Dendritic cell treated with granulocyte-macrophage colony-stimulating factor and Interleukin-4, amounts not matched to agents 40 ng/mL and 50 ng/mL, for 4 days (primary cell): ENCODE results near the gene KLHL30.

Experiments
- H3K27ac Mint-ChIP-seq: one replicate; pipeline ENCODE4 v1.8.0; 2022; ENCODE audit warnings: mild to moderate bottlenecking, mixed read lengths
- H3K27me3 Mint-ChIP-seq: one replicate; pipeline ENCODE4 v1.8.0; 2022; ENCODE audit warnings: mild to moderate bottlenecking, mixed read lengths
- H3K36me3 Mint-ChIP-seq: one replicate; pipeline ENCODE4 v1.8.0; 2022; ENCODE audit warnings: low read depth, mixed read lengths
- H3K4me1 Mint-ChIP-seq: one replicate; pipeline ENCODE4 v1.8.0; 2022; ENCODE audit warnings: low read depth, mixed read lengths
- H3K4me3 Mint-ChIP-seq: one replicate; pipeline ENCODE4 v1.8.0; 2022; ENCODE audit warnings: mild to moderate bottlenecking, moderate library complexity, mixed read lengths
- H3K9me3 Mint-ChIP-seq: one replicate; pipeline ENCODE4 v1.8.0; 2022; ENCODE audit warnings: mixed read lengths
- intact Hi-C: fragments of 100-400 bp; cut with micrococcal nuclease; formaldehyde crosslinking; loops from one replicate; pipeline ENCODE4 v1.15.0; 2022

Gene KLHL30

GRCh38 chr2:238140040-238140439 lies 1.6 kb downstream of the KLHL30 start:
- no peaks in the 10 kb centered on the region for H3K9me3 Mint-ChIP-seq
- intact Hi-C loops = no loop called here
- no peaks in the 10 kb centered on the region for H3K36me3 Mint-ChIP-seq
- H3K4me1 Mint-ChIP-seq = peaks cover 75% of the 10 kb centered on the region
- no peak overlapping the region for H3K4me3 Mint-ChIP-seq
- H3K27me3 Mint-ChIP-seq = peaks cover 1% of the 10 kb centered on the region
- no peak overlapping the region for H3K27ac Mint-ChIP-seq

GRCh38 chr2:238140721-238141540 lies 2.5 kb downstream of the KLHL30 start:
- no peak overlapping the region for H3K4me3 Mint-ChIP-seq

GRCh38 chr2:238141541-238142318 lies 3.3 kb downstream of the KLHL30 start:
- intact Hi-C loops = no loop called here
- Mint-ChIP-seq H3K9me3 (no peaks in the 10 kb centered on the region), H3K4me3 (no peak overlapping the region), H3K4me1 (peaks cover 65% of the 10 kb centered on the region), H3K27ac (peak overlapping the region; percentile 84), H3K36me3 (no peaks in the 10 kb centered on the region), H3K27me3 (peaks cover 1% of the 10 kb centered on the region)

More at GRCh38 chr2:238140721-238141540, 2.5 kb downstream of the KLHL30 start:
- Mint-ChIP-seq H3K4me1 (peaks cover 73% of the 10 kb centered on the region), H3K9me3 (no peaks in the 10 kb centered on the region), H3K36me3 (no peaks in the 10 kb centered on the region), H3K27me3 (peaks cover 1% of the 10 kb centered on the region), H3K27ac (peak overlapping the region; percentile 84)
- intact Hi-C loops = no loop called here

GRCh38 chr2:238142382-238143205 lies 4.1 kb downstream of the KLHL30 start:
- intact Hi-C loops = no loop called here
- H3K27ac Mint-ChIP-seq = peak overlapping the region; percentile 84
- no peaks in the 10 kb centered on the region for H3K36me3 Mint-ChIP-seq
- no peaks in the 10 kb centered on the region for H3K9me3 Mint-ChIP-seq
- no peak overlapping the region for H3K4me3 Mint-ChIP-seq
- peaks cover 1% of the 10 kb centered on the region for H3K27me3 Mint-ChIP-seq
- H3K4me1 Mint-ChIP-seq = peaks cover 57% of the 10 kb centered on the region

GRCh38 chr2:238143239-238143951 lies 4.9 kb downstream of the KLHL30 start:
- peaks cover 1% of the 10 kb centered on the region for H3K27me3 Mint-ChIP-seq
- peak overlapping the region; percentile 45 for H3K27ac Mint-ChIP-seq
- H3K4me1 Mint-ChIP-seq = peaks cover 49% of the 10 kb centered on the region
- intact Hi-C loops = no loop called here
- H3K36me3 Mint-ChIP-seq = no peaks in the 10 kb centered on the region
- H3K9me3 Mint-ChIP-seq = no peaks in the 10 kb centered on the region
- H3K4me3 Mint-ChIP-seq = no peak overlapping the region

- no peaks in the 10 kb centered on the region for H3K36me3 Mint-ChIP-seq
- intact Hi-C loops = no loop called here
- peaks cover 47% of the 10 kb centered on the region for H3K4me1 Mint-ChIP-seq
- H3K27ac Mint-ChIP-seq = peak overlapping the region; percentile 45
- no peak overlapping the region for H3K4me3 Mint-ChIP-seq
- H3K27me3 Mint-ChIP-seq = peaks cover 1% of the 10 kb centered on the region
- no peaks in the 10 kb centered on the region for H3K9me3 Mint-ChIP-seq
Observed at GRCh38 chr2:238144262-238144661, 5.8 kb downstream of the KLHL30 start.

- intact Hi-C loops = no loop called here
- no peak overlapping the region for H3K4me3 Mint-ChIP-seq
- peaks cover 40% of the 10 kb centered on the region for H3K4me1 Mint-ChIP-seq
- H3K27ac Mint-ChIP-seq = no peak overlapping the region
- no peaks in the 10 kb centered on the region for H3K36me3 Mint-ChIP-seq
- peaks cover 1% of the 10 kb centered on the region for H3K27me3 Mint-ChIP-seq
- no peaks in the 10 kb centered on the region for H3K9me3 Mint-ChIP-seq
Observed at GRCh38 chr2:238145046-238145445, 6.6 kb downstream of the KLHL30 start.

- Mint-ChIP-seq H3K4me1 (peaks cover 32% of the 10 kb centered on the region), H3K9me3 (no peaks in the 10 kb centered on the region), H3K4me3 (no peak overlapping the region), H3K27me3 (peaks cover 1% of the 10 kb centered on the region), H3K36me3 (no peaks in the 10 kb centered on the region), H3K27ac (no peak overlapping the region)
- intact Hi-C loops = no loop called here
Observed at GRCh38 chr2:238145851-238146250, 7.4 kb downstream of the KLHL30 start.

GRCh38 chr2:238146884-238147544 lies 8.5 kb downstream of the KLHL30 start:
- H3K4me1 Mint-ChIP-seq = peaks cover 20% of the 10 kb centered on the region
- no peak overlapping the region for H3K4me3 Mint-ChIP-seq
- no peak overlapping the region for H3K27ac Mint-ChIP-seq
- H3K9me3 Mint-ChIP-seq = no peaks in the 10 kb centered on the region
- no peaks in the 10 kb centered on the region for H3K36me3 Mint-ChIP-seq
- intact Hi-C loops = no loop called here
- peaks cover 1% of the 10 kb centered on the region for H3K27me3 Mint-ChIP-seq

GRCh38 chr2:238148981-238149380 lies 10.5 kb downstream of the KLHL30 start:
- H3K4me3 Mint-ChIP-seq = no peak overlapping the region
- peaks cover 7% of the 10 kb centered on the region for H3K27me3 Mint-ChIP-seq
- intact Hi-C loops = no loop called here
- H3K4me1 Mint-ChIP-seq = peaks cover 3% of the 10 kb centered on the region
- no peaks in the 10 kb centered on the region for H3K36me3 Mint-ChIP-seq
- H3K27ac Mint-ChIP-seq = no peak overlapping the region
- H3K9me3 Mint-ChIP-seq = no peaks in the 10 kb centered on the region

GRCh38 chr2:238149841-238150572 lies 11.5 kb downstream of the KLHL30 start:
- Mint-ChIP-seq H3K4me1 (no peaks in the 10 kb centered on the region), H3K9me3 (no peaks in the 10 kb centered on the region), H3K36me3 (no peaks in the 10 kb centered on the region), H3K27me3 (peaks cover 5% of the 10 kb centered on the region), H3K27ac (no peak overlapping the region), H3K4me3 (no peak overlapping the region)
- intact Hi-C loops = no loop called here

GRCh38 chr2:238150686-238151085 lies 12.2 kb downstream of the KLHL30 start:
- Mint-ChIP-seq H3K27ac (no peak overlapping the region), H3K4me1 (no peaks in the 10 kb centered on the region), H3K4me3 (no peak overlapping the region), H3K36me3 (no peaks in the 10 kb centered on the region), H3K9me3 (no peaks in the 10 kb centered on the region), H3K27me3 (peaks cover 5% of the 10 kb centered on the region)
- intact Hi-C loops = no loop called here
